Activated CD8-positive, alpha-beta memory T cell treated with anti-CD3 and anti-CD28 coated beads, Interleukin-2, amount 50 U/mL, for 24 hours (primary cell): Measurements from ENCODE around the gene DDX1.
"Not testable (repeated sequence)": the region's sequence is repeated elsewhere in the genome, so short reads cannot be mapped to it uniquely, and the experiment has no call there.

ENCODE experiments used
- DNase-seq: peaks from one replicate; pipeline ENCODE4 v3.0.0-alpha.2; 2020; ENCODE audit errors: extremely low read depth

DDX1 gene

GRCh38 chr2:15674637-15675455, 83.2 kb downstream of the DDX1 start:
- DNase-seq, result no peak

GRCh38 chr2:15675456-15676195, 84.0 kb downstream of the DDX1 start:
- DNase-seq, result no peak

- DNase-seq, result no peak
Observed at GRCh38 chr2:15677141-15677843, 85.6 kb downstream of the DDX1 start.

GRCh38 chr2:15678346-15678745, 86.7 kb downstream of the DDX1 start:
- no peak for DNase-seq

GRCh38 chr2:15678909-15679308, 87.2 kb downstream of the DDX1 start:
- DNase-seq, result no peak

- no peak for DNase-seq
Observed at GRCh38 chr2:15679386-15679924, 87.8 kb downstream of the DDX1 start.

- not testable (repeated sequence) for DNase-seq
Observed at GRCh38 chr2:15680132-15680531, 88.5 kb downstream of the DDX1 start.
